ENCODE results near the gene SV2A.
"Not testable (repeated sequence)": the region's sequence is repeated elsewhere in the genome, so short reads cannot be mapped to it uniquely, and the experiment has no call there.

The SV2A gene

GRCh38 chr1:149885339-149886120 lies 32.1 kb downstream of the SV2A start:
- peak; percentile 92 for DNase-seq

- DNase-seq: peak; percentile 85
Observed at GRCh38 chr1:149884433-149885338, 33.0 kb downstream of the SV2A start.

GRCh38 chr1:149883598-149884247 lies 33.9 kb downstream of the SV2A start:
- no peak for DNase-seq

GRCh38 chr1:149881876-149882275 lies 35.8 kb downstream of the SV2A start:
- no peak for DNase-seq

- no peak for DNase-seq
Observed at GRCh38 chr1:149879556-149879955, 38.1 kb downstream of the SV2A start.

- no peak for DNase-seq
Observed at GRCh38 chr1:149877211-149877946, 40.3 kb downstream of the SV2A start.

- not testable (repeated sequence) for DNase-seq
Observed at GRCh38 chr1:149873060-149873459, 44.6 kb downstream of the SV2A start.

- DNase-seq: not testable (repeated sequence)
Observed at GRCh38 chr1:149866887-149867286, 50.8 kb downstream of the SV2A start.

GRCh38 chr1:149861497-149862054 lies 56.1 kb downstream of the SV2A start:
- not testable (repeated sequence) for DNase-seq

GRCh38 chr1:149860684-149861496 lies 56.8 kb downstream of the SV2A start:
- not testable (repeated sequence) for DNase-seq

- not testable (repeated sequence) for DNase-seq
Observed at GRCh38 chr1:149860271-149860670, 57.4 kb downstream of the SV2A start.
